ENCODE results near the gene MMP15.
"Not testable (repeated sequence)": the region's sequence is repeated elsewhere in the genome, so short reads cannot be mapped to it uniquely, and the experiment has no call there.

Gene MMP15

GRCh38 chr16:58090396-58090795, 64.8 kb downstream of the MMP15 start:
- DNase-seq = not testable (repeated sequence)

- no peak for DNase-seq
Measured at GRCh38 chr16:58094026-58094425, 68.5 kb downstream of the MMP15 start.

- DNase-seq = no peak
Measured at GRCh38 chr16:58094791-58095574, 69.4 kb downstream of the MMP15 start.

GRCh38 chr16:58095575-58095960, 70.0 kb downstream of the MMP15 start:
- DNase-seq = not testable (repeated sequence)

- no peak for DNase-seq
Measured at GRCh38 chr16:58096249-58096648, 70.7 kb downstream of the MMP15 start.
